Measurements from ENCODE around the gene KRTAP11-1.
A peak's percentile ranks its signal among the peaks of the same experiment; 100 is the strongest.

KRTAP11-1 gene, protein sequence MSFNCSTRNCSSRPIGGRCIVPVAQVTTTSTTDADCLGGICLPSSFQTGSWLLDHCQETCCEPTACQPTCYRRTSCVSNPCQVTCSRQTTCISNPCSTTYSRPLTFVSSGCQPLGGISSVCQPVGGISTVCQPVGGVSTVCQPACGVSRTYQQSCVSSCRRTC

DNA sequence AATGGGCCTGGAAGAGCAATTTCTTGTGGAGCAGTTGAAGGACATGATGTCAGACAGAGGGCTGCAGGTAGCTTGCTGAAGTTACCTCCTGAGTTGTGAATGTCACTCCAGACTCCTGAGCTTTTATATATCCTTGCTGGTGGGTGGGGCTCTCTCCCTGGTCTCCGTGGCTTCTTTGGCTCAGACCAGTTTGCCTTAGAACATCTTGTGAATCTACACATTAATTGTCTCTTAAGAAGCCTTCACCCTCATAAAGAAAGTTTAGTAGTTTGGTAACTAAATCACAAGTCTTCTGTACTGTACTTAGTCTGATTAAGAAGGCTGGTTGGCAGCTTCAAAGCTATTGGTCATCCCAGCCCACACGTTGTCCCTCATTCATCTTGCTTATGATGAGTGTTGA, at the start of gene KRTAP11-1:
Gene KRTAP11-1 (minus strand): TSS at position 101 of the 400 bp plus-strand sequence. CDS start 56 bp downstream, at position 45.
- DNase-seq, result no peak

DNA sequence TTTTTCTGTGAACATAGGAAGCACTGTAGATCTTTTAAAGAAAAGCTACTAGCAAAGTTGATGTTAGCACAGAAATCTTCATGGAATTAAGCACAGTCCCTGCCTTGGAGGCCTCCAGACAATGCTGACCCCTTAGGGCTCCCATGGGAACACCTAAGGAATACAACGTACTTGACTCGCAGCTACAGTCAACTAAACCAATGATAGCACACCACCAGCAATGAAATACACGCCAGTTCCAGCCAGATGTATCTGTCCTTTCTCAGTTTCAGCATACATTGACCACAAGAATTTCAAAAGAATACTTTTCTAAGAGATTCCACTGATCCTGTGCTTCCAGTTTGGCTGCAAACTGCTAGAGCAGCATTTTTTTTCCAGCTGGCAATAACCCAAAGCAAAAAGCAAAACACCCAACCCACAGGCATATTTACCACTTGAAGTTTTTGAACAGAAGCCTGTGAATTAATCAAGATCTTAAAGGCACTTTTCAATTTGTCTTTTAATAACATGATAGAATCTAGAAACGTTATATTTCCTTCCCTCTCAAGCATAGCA, 42.8 kb upstream of the KRTAP11-1 start:
- DNase-seq, result no peak

DNA sequence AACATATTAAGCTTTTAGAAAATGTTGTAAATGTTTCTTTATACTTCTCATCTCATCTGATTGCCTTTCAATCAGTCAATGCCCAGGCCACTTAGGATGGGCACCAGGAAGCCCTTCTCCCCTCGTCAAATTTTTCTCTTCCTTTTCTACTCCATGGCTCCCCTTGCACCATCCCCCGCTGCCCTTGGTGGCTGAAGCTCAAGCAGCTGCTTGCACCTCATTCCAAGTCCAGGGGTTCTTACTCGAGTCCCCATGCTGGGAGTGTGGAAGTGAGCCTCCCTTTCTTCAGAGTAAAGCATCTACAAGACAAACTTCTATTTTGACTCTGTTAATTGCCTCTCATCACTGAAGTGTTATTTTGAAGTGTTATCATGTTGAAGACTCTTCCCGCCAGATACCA, 39.7 kb upstream of the KRTAP11-1 start:
- no peak for DNase-seq

DNA sequence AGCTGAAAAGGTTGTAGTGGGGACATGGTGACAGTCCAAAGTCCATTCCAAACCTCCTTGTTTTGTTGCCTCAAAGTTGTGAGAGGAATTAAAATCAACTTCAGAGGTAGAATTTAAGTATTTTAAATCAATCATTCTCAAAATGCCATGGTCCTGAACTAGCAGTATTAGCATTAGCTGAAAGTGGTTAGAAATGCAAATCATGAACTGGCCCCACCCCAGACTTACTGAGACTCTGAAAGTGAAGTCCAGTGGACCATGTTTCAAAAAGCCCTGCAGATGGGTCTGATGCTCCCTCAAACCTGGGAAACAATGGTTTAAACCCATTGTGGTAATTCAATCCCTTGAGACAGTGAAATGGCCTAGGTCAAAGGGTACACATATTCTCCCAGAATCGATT, 36.2 kb upstream of the KRTAP11-1 start:
- no peak for DNase-seq

DNA sequence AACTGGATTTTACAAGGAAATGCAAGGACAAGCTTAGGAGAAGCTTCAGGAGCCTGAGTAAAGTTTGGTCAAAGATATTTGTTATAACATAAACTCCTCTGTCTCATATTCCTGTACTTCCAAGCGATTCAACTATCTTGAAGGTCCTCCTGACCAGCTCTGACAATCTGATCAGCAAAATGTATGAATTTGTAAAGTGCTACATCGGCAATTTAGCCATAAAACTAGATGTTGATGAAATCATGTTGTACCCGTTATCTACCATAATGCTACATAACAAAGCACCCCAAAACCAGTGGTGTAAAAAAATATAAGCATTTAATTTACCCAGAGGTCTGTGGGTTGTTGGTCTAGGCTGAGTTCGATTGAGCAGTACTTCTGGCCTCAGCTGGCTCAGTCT, 19.5 kb upstream of the KRTAP11-1 start:
- DNase-seq, result no peak

DNA sequence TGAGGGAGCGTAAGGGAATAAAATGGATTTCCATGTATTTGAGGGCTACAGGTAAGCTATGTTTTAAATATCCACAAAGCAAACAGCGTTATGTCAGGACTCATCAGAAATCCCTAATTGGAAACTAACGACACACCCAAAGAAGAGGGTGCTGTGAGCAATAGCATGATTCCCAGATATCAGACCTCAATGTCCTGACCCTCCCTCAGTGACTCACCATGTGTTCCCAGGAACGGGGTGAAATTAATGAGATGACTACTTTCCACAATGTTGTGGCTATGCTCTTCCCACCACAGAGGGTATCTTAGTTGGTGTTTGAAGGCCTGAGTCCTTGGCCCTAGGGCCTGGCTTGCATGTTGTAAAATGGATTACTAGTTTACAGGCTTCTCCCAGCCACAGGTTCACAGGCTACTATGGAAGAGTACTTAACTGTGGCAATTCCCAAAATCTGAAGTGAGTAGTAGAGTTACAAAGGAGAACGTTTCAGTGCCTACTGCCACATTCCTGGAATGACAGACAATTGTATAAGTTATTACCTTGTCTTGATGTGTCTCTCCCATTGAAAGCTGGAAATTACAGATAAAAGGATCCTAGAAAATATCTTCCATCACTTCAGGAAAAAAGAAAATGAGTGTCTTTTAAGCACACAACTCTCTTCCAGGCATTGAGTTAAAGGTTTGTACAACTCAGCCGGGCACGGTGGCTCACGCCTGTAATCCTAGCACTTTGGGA, 1.7 kb upstream of the KRTAP11-1 start:
- no peak for DNase-seq

DNA sequence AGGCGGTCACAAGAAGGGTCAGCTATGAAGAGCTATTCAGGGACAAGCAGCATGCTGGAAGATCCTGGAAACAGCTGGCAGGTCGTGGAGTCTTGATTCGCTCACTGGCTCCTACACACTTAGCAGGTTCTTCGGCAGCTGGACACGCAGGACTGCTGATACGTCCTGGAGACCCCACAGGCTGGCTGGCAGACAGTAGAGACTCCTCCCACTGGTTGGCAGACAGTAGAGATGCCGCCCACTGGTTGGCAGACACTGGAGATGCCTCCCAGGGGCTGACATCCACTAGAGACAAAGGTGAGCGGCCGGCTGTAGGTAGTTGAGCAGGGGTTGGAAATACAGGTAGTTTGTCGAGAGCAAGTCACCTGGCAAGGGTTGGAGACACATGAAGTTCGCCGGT, 466 bp downstream of the KRTAP11-1 start:
- no peak for DNase-seq

DNA sequence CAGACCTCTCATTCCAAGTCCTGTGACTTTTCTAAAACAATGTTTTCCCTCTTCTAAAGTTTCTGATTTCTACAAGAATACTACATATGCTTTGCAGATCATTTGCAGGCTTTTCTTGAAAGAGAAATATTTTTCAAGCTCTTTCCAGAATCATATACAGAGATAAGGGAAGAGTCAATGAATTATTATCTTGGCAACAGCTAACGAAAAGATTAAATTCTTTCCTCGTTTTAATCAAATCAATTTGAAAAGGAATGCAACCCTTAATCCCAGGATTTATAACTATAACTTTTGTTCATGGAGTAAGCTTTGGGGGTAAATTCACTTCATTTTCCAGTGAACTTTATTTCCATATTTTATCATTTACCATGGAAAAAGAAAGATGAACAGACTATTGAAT, 6.9 kb downstream of the KRTAP11-1 start:
- no peak for DNase-seq

DNA sequence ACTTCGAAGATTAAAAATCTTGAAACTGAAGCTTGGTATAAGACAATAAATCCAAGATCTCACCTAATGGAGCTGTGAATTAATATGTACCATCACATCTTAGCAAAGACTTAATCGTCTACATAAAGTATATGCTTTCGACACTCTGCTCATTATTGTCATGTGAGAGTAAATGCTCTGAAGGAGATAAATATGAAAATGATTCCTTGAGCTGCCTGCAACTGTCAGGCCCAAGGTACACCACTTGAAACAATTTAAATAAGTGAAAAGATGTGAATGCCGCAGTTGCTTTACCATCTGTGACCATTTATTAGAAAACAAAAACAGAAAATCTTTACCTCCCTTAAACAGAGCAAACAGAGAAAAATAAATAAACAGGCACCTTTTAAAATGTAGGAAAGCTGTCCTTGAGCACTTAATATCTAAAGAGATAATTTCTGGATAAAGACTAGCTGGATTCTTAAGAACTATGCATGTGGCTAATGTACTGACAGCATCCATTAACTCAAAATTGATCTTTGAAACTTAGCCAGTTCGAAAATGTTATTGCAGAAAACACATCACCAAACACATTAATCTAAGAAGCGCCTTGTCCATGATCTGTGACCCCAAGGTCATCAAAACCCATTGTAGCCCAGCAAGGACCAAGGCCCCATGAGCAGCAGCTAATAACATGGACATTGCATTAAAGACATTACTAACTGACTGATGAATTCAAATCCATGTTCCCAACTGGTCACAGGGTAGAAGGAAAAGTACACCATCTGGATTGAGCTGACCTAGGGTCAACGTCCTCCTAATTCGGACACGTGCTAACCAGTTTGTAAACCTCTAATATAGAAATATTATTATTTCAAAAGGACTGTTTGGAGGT, 33.5 kb downstream of the KRTAP11-1 start:
- no peak for DNase-seq

DNA sequence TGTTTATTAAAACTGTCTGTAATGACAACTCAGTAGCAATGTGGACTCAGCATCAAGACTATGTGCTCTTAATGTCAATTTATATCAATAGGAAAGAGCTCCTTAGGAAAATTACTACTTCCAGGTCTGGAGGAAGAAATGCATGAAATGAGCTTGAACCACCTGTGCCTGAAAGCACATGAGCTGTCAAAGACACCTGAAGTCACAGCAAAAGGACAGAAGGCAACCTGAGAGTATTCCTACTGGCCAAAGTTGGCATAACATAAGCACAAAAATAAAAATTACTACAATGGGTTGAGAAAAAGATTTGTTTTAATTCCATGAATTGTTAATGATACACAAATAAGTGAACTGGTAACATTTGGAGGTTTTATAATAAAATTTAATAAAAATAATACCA, 38.4 kb downstream of the KRTAP11-1 start:
- no peak for DNase-seq

DNA sequence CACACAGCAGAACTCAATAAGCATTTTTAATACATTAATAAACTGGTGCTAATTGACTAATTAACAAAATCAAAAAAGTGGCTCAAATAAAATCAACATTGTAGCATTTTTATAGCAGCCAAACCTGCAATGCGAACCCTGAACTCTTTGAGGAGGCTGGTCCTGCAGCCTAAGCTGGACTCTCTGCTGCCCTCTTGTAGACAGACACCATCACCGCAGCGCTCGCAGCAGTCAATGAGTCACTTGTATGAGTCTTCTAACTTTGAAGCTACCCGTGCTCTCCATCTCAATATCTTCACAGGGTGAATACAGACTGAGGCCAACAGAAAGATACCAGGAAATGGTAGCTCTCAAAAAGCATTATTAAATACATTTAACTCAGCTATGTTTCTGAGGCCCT, 42.1 kb downstream of the KRTAP11-1 start:
- DNase-seq, result peak; percentile 5

DNA sequence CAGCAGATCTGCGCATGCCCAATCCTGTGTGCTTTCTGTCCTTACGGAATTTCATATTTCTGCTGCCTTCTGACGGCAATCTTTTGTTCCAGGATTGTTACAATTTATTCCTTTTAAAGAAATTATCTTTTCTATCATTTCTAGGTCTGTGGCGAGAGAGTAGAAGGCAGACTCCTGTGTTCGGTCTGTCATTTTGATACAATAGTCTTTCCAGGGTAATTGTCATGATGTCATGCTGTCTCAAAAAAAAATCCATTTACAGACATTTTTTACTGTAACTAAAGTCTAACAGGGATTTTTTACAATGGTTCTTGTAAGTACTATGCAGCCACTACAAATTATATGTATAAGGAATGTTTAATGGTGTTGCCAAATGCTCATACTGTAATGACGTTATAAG, 42.8 kb downstream of the KRTAP11-1 start:
- no peak for DNase-seq

DNA sequence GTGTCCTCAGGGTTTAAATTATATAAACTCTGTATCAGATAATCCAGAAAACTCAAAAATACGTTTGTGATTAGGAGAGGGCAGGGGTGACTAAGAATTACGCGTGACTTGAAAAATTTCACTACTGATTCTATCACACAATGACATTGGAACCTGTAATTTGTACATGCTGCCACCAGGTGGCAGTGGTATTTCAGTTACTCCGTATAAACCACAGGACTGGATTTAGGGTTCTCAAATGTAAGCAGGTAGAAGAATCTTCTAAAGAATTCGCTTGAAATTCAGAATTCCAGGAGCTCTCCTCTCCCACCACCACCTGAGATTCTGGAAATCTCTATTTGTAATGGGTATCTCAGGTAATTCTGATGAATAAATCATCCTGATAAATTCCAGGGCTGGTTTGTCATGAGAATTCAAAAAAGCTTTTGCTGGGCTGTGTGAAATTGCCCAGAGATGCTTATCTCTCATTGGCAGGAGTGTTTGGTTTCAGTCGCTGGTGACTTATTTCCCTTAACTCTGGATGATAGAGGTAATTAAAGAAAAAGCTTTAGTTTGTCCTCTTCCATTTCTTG, 50.1 kb downstream of the KRTAP11-1 start:
- peak; percentile 46 for DNase-seq

Measured in CD4-positive, alpha-beta T cell treated with Interleukin-12 subunit alpha and Interleukin-12 subunit beta, for 1 hour (primary cell).